ENCODE measurements around the gene MIAT.

MIAT gene

DNA sequence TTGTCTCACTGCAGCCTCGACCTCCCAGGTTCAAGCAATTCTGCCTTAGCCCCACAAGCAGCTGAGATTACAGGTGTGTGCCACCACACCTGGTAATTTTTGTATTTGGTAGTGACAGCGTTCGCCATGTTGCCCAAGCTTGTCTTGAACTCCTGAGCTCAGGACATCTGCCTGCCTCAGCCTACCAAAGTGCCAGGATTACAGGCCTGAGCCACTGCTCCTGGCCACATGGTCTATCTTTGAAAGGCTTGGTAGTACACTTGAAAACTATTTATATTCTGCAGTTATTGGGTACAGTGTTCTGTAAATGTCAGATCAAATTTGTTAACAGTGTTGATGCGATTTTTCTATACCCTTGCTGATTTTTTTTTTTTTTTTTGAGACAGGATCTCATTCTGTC is 26.1 kb upstream of the MIAT start:
- Histone ChIP-seq H3K27ac (ENCODE audit: low read depth, low read length) (no peak overlapping the region), H3F3A (ENCODE audit: insufficient read depth) (no peaks in the 10 kb centered on the region), H3K9me2 (replicated peaks; ENCODE audit: insufficient read depth, low read length) (no peaks in the 10 kb centered on the region), H2AFZ (ENCODE audit: low read depth, low read length, severe bottlenecking) (no peak overlapping the region), H3K27me3 (ENCODE audit: low read length) (no peaks in the 10 kb centered on the region), H3K9me3 (ENCODE audit: insufficient read depth, low read length) (no peaks in the 10 kb centered on the region), H4K20me1 (ENCODE audit: low read depth, low read length) (no peaks in the 10 kb centered on the region), H3K9ac (ENCODE audit: low read length) (no peak overlapping the region), H3K4me3 (ENCODE audit: insufficient read depth, low read length, poor library complexity, severe bottlenecking) (no peak overlapping the region), H3K79me2 (ENCODE audit: insufficient read depth, low read length) (no peaks in the 10 kb centered on the region), H3K36me3 (ENCODE audit: low read length) (no peaks in the 10 kb centered on the region), H3K4me2 (ENCODE audit: low read depth, low read length, poor library complexity, severe bottlenecking) (no peak overlapping the region)
- TF ChIP-seq CTCF (IDR thresholded peaks at IDR 0.05; ENCODE audit: insufficient read depth, low read length, poor library complexity, severe bottlenecking): no peak
- no peak for TF ChIP-seq EZH2phosphoT487 (conservative IDR thresholded peaks at IDR 0.05; ENCODE audit: low read length)

GRCh38 chr22:26632422-26633155 is 24.8 kb upstream of the MIAT start:
- TF ChIP-seq EZH2phosphoT487 (conservative IDR thresholded peaks at IDR 0.05; ENCODE audit: low read length) (no peak), CTCF (IDR thresholded peaks at IDR 0.05; ENCODE audit: insufficient read depth, low read length, poor library complexity, severe bottlenecking) (no peak)
- Histone ChIP-seq H3K9me2 (replicated peaks; ENCODE audit: insufficient read depth, low read length) (no peaks in the 10 kb centered on the region), H3K9me3 (ENCODE audit: insufficient read depth, low read length) (no peaks in the 10 kb centered on the region), H3K4me3 (ENCODE audit: insufficient read depth, low read length, poor library complexity, severe bottlenecking) (no peak overlapping the region), H4K20me1 (ENCODE audit: low read depth, low read length) (no peaks in the 10 kb centered on the region), H2AFZ (ENCODE audit: low read depth, low read length, severe bottlenecking) (no peak overlapping the region), H3K79me2 (ENCODE audit: insufficient read depth, low read length) (no peaks in the 10 kb centered on the region), H3K36me3 (ENCODE audit: low read length) (no peaks in the 10 kb centered on the region), H3K27me3 (ENCODE audit: low read length) (no peaks in the 10 kb centered on the region), H3K9ac (ENCODE audit: low read length) (no peak overlapping the region), H3F3A (ENCODE audit: insufficient read depth) (no peaks in the 10 kb centered on the region), H3K4me2 (ENCODE audit: low read depth, low read length, poor library complexity, severe bottlenecking) (no peak overlapping the region), H3K27ac (ENCODE audit: low read depth, low read length) (no peak overlapping the region)

- no peaks in the 10 kb centered on the region for H3F3A ChIP-seq (ENCODE audit: insufficient read depth)
- H3K79me2 ChIP-seq (ENCODE audit: insufficient read depth, low read length): no peaks in the 10 kb centered on the region
- TF ChIP-seq CTCF (IDR thresholded peaks at IDR 0.05; ENCODE audit: insufficient read depth, low read length, poor library complexity, severe bottlenecking): no peak
- no peak for TF ChIP-seq EZH2phosphoT487 (conservative IDR thresholded peaks at IDR 0.05; ENCODE audit: low read length)
- H3K4me2 ChIP-seq (ENCODE audit: low read depth, low read length, poor library complexity, severe bottlenecking): no peak overlapping the region
- no peaks in the 10 kb centered on the region for H3K9me2 ChIP-seq (replicated peaks; ENCODE audit: insufficient read depth, low read length)
- no peaks in the 10 kb centered on the region for H3K27me3 ChIP-seq (ENCODE audit: low read length)
- no peaks in the 10 kb centered on the region for H3K9me3 ChIP-seq (ENCODE audit: insufficient read depth, low read length)
- no peaks in the 10 kb centered on the region for H3K36me3 ChIP-seq (ENCODE audit: low read length)
- no peak overlapping the region for H3K27ac ChIP-seq (ENCODE audit: low read depth, low read length)
- no peak overlapping the region for H3K4me3 ChIP-seq (ENCODE audit: insufficient read depth, low read length, poor library complexity, severe bottlenecking)
- H2AFZ ChIP-seq (ENCODE audit: low read depth, low read length, severe bottlenecking): no peak overlapping the region
- no peak overlapping the region for H3K9ac ChIP-seq (ENCODE audit: low read length)
- H4K20me1 ChIP-seq (ENCODE audit: low read depth, low read length): no peaks in the 10 kb centered on the region
Measured at GRCh38 chr22:26634189-26634588, 23.2 kb upstream of the MIAT start.
